Measurements from ENCODE around the gene CSAD. TPM values are rescaled to one million over a fixed set of nuclear protein-coding genes. Genes with fewer than 3 reads are reported as not detected.

CSAD gene
- polyA plus RNA-seq, 1 donor (not counting 4 experiments of a cell fraction or from before 2014, with no cell fraction given): 19.5 TPM

DNA sequence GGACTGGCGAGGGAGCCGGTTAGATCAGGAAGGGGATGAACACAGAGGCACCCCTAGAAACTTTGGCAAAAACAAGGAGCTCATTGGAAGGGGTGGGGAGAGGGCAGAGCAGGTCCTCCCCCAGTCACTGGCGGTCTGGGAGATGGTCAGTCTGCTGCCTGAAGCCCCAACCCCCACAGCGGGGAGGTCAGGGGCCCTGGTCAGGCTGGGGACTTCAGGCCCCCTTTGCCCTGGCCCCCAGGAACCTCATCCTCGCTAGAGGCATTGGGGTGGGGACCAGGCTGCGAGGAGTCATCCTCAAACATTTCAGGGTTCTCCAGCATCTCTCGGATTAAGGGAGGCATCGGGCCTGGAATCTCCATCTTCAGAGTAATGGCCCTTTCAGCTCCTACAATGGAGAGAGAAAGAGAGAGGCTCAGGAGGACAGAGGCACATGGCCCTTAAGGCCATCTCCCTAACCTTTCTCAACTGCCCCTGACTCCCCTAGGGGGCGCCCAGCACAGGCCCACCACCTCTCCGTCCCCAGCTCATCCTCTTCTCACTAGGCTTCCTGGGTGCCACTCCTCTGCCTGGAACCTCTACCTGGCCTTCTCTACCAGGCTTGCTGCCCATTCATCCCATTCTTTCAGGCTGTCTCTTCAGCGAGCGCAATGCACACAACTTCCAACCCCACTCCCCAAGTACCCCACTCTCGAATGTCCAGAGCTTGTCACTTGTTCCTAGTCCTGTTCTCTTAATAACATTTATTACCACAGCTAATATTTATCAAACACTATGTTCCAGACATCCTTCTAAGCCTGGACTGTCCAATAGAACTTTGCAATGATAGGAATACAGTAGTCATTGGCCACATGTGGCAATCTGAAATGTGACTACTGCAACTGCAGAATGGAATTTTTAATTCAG lies 31.0 kb upstream of the CSAD start:
- Histone ChIP-seq H3K9me1 (ENCODE audit: control insufficient read depth, extremely low read depth, insufficient read depth, low read length) (no peaks in the 10 kb centered on the region), H4K20me1 (ENCODE audit: control insufficient read depth, extremely low read depth, insufficient read depth, low read length) (no peaks in the 10 kb centered on the region), H3K79me2 (ENCODE audit: control insufficient read depth, insufficient read depth, low read length) (peaks cover 2% of the 10 kb centered on the region), H3K4me3 (ENCODE audit: control insufficient read depth in 2 of 3, extremely low read depth in 1 of 3, insufficient read depth in 2 of 3, low read depth in 1 of 3, low read length in 3 of 3) (no peak overlapping the region), H3K4me1 (ENCODE audit: control insufficient read depth, extremely low read depth, insufficient read depth, low read length) (peaks cover 4% of the 10 kb centered on the region), H3K27me3 (ENCODE audit: control insufficient read depth, extremely low read depth, insufficient read depth, low read length) (no peaks in the 10 kb centered on the region), H3K4me2 (ENCODE audit: control insufficient read depth, extremely low read depth, insufficient read depth, low read depth, low read length) (no peak overlapping the region), H3K9ac (ENCODE audit: control insufficient read depth, extremely low read depth, insufficient read depth, low read length) (no peak overlapping the region), H2AFZ (ENCODE audit: control insufficient read depth, low read length) (no peak overlapping the region), H3K27ac (ENCODE audit: control insufficient read depth, insufficient read depth, low read length) (no peak overlapping the region), H3K36me3 (ENCODE audit: control insufficient read depth in 2 of 2, extremely low read depth in 1 of 2, insufficient read depth in 2 of 2, low read length in 2 of 2) (peaks cover 41 to 57% of the 10 kb centered on the region in 2 experiments), H3K9me3 (ENCODE audit: control insufficient read depth, low read depth, low read length) (no peaks in the 10 kb centered on the region)
- DNase-seq (ENCODE audit: low read depth, low spot score) (no peak), FAIRE-seq (no peak)
- TF ChIP-seq EZH2 (IDR thresholded peaks at IDR 0.05; ENCODE audit: low read length): no peak
- TF ChIP-seq, protein P1, sequence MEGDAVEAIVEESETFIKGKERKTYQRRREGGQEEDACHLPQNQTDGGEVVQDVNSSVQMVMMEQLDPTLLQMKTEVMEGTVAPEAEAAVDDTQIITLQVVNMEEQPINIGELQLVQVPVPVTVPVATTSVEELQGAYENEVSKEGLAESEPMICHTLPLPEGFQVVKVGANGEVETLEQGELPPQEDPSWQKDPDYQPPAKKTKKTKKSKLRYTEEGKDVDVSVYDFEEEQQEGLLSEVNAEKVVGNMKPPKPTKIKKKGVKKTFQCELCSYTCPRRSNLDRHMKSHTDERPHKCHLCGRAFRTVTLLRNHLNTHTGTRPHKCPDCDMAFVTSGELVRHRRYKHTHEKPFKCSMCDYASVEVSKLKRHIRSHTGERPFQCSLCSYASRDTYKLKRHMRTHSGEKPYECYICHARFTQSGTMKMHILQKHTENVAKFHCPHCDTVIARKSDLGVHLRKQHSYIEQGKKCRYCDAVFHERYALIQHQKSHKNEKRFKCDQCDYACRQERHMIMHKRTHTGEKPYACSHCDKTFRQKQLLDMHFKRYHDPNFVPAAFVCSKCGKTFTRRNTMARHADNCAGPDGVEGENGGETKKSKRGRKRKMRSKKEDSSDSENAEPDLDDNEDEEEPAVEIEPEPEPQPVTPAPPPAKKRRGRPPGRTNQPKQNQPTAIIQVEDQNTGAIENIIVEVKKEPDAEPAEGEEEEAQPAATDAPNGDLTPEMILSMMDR (optimal IDR thresholded peaks at IDR 0.05 in 1 of 3, IDR thresholded peaks at IDR 0.05 in 1 of 3, conservative IDR thresholded peaks at IDR 0.05 in 1 of 3; ENCODE audit: extremely low read depth in 1 of 3, insufficient read depth in 2 of 3, low read length in 3 of 3): peak in 1 of 3 experiments; percentile 54
- dilution Hi-C loops (cut with MboI; ENCODE audit: extremely low pct_ligation_motif_present, low sequenced_read_pairs): no loop called here

DNA sequence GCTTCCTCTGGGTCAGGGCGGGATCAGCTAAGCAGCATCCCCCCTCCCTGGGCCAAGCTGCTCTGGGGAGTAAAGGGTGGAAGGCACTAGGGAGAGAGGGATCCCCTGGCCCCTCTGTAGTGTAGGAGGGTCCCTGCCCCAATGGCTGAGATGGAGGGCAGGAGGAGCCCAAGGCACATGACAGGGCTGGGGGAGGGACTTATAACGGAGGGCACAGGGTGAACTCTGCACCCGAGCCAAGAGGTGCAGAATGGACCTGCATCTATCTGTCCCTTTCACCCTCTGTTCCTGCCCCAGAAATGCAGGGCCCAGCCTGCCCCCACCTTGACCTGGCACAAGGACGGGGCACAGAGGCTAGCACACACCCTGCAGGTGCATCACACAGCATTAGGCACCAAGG lies 30.1 kb upstream of the CSAD start:
- dilution Hi-C loops (cut with MboI; ENCODE audit: extremely low pct_ligation_motif_present, low sequenced_read_pairs): no loop called here
- Histone ChIP-seq H3K79me2 (ENCODE audit: control insufficient read depth, insufficient read depth, low read length) (no peaks in the 10 kb centered on the region), H3K9me1 (ENCODE audit: control insufficient read depth, extremely low read depth, insufficient read depth, low read length) (no peaks in the 10 kb centered on the region), H3K4me2 (ENCODE audit: control insufficient read depth, extremely low read depth, insufficient read depth, low read depth, low read length) (no peak overlapping the region), H4K20me1 (ENCODE audit: control insufficient read depth, extremely low read depth, insufficient read depth, low read length) (no peaks in the 10 kb centered on the region), H3K36me3 (ENCODE audit: control insufficient read depth in 2 of 2, extremely low read depth in 1 of 2, insufficient read depth in 2 of 2, low read length in 2 of 2) (peaks cover 41 to 56% of the 10 kb centered on the region in 2 experiments), H2AFZ (ENCODE audit: control insufficient read depth, low read length) (no peak overlapping the region), H3K9ac (ENCODE audit: control insufficient read depth, extremely low read depth, insufficient read depth, low read length) (no peak overlapping the region), H3K27me3 (ENCODE audit: control insufficient read depth, extremely low read depth, insufficient read depth, low read length) (no peaks in the 10 kb centered on the region), H3K4me3 (ENCODE audit: control insufficient read depth in 2 of 3, extremely low read depth in 1 of 3, insufficient read depth in 2 of 3, low read depth in 1 of 3, low read length in 3 of 3) (no peak overlapping the region), H3K4me1 (ENCODE audit: control insufficient read depth, extremely low read depth, insufficient read depth, low read length) (peaks cover 5% of the 10 kb centered on the region), H3K27ac (ENCODE audit: control insufficient read depth, insufficient read depth, low read length) (no peak overlapping the region), H3K9me3 (ENCODE audit: control insufficient read depth, low read depth, low read length) (no peaks in the 10 kb centered on the region)
- TF ChIP-seq, protein P1 (optimal IDR thresholded peaks at IDR 0.05 in 1 of 3, IDR thresholded peaks at IDR 0.05 in 1 of 3, conservative IDR thresholded peaks at IDR 0.05 in 1 of 3; ENCODE audit: extremely low read depth in 1 of 3, insufficient read depth in 2 of 3, low read length in 3 of 3): no peak
- TF ChIP-seq EZH2 (IDR thresholded peaks at IDR 0.05; ENCODE audit: low read length): no peak
- FAIRE-seq: no peak
- DNase-seq (ENCODE audit: low read depth, low spot score): no peak

Data from keratinocyte (primary cell).